Transverse colon (tissue), 4 donors: Measurements from ENCODE around the gene GLMN. TPM values are rescaled to one million over a fixed set of nuclear protein-coding genes. Genes with fewer than 3 reads are reported as not detected.

ENCODE experiments used
- DNase-seq: peaks from one replicate; pipeline ENCODE4 v3.0.0-alpha.2; 2019
- H3K27ac ChIP-seq, 4 donors: fragments of 200-600 bp; sonication (generic); 2 replicates each; pipeline ENCODE4 v1.5.1; 2016 to 2018; ENCODE audit warnings: inconsistent platforms in 4 of 4
- H3K27me3 ChIP-seq: fragments of 200-600 bp; sonication (generic); 2 replicates; pipeline ENCODE4 v1.5.1; 2017; ENCODE audit warnings: inconsistent platforms
- H3K36me3 ChIP-seq, 4 donors: fragments of 200-600 bp; sonication (generic); 2 replicates each; pipeline ENCODE4 v1.5.1; 2017 to 2019; ENCODE audit warnings: inconsistent platforms in 4 of 4
- H3K4me1 ChIP-seq, 4 donors: fragments of 200-600 bp; sonication (generic); 2 replicates each; pipeline ENCODE4 v1.5.1; 2017 to 2020; ENCODE audit warnings: inconsistent platforms in 4 of 4
- H3K4me3 ChIP-seq, 4 donors: fragments of 200-600 bp; sonication (generic); 1 replicate in 1 of 4; 2 replicates in 3 of 4; pipeline versions ENCODE4 v1.5.1 to v1.6.1; 2017 to 2019; ENCODE audit warnings: inconsistent platforms in 4 of 4
- H3K9me3 ChIP-seq, 2 donors: fragments of 200-600 bp; sonication (generic); 2 replicates each; pipeline ENCODE4 v1.5.1; 2017 to 2019; ENCODE audit warnings: inconsistent platforms in 2 of 2
- CTCF ChIP-seq, 5 experiments: fragments of 200-600 bp in 3 of 5; fragments of 450-650 bp in 2 of 5; sonication (generic) in 3 of 5; IDR thresholded peaks; 1 replicate in 2 of 5; 2 replicates in 3 of 5; pipeline ENCODE4 v1.5.1; 2016 to 2017; ENCODE audit warnings: antibody characterized with exemption in 5 of 5, inconsistent platforms in 3 of 5, mild to moderate bottlenecking in 2 of 5, moderate library complexity in 1 of 5
- EP300 ChIP-seq: sonication (generic); formaldehyde crosslinking; IDR thresholded peaks from one replicate; pipeline ENCODE4 v1.6.1; 2017; ENCODE audit warnings: antibody characterized with exemption, low read depth
- POLR2A ChIP-seq: fragments of 450-650 bp; IDR thresholded peaks from one replicate; pipeline ENCODE4 v1.6.1; 2016; ENCODE audit warnings: antibody characterized with exemption, mild to moderate bottlenecking, moderate library complexity
- POLR2AphosphoS5 ChIP-seq, 3 donors: sonication (generic); formaldehyde crosslinking; IDR thresholded peaks; one replicate each; pipeline ENCODE4 v1.6.1; 2016; ENCODE audit warnings: antibody characterized with exemption in 3 of 3
- WGBS, 2 donors: methylation state at CpG; one replicate each; pipeline ENCODE4 v1.1.5; 2018; ENCODE audit warnings: low coverage in 1 of 2; 5-methylcytosine and 5-hydroxymethylcytosine counted together
- in situ Hi-C, 4 donors: fragments of 200-750 bp; cut with MboI; loops; one replicate each; pipeline versions ENCODE4 v1.15.0 to v1.15.1; 2017; ENCODE audit warnings: low sequenced_read_pairs in 3 of 4, low pct_ligation_motif_present in 1 of 4, low pct_unique_long_range_greater_than_20kb in 1 of 4
- intact Hi-C: fragments of 100-400 bp; cut with DNase I; formaldehyde crosslinking; loops from one replicate; pipeline ENCODE4 v1.15.1; 2023; ENCODE audit warnings: low total_unique reads
- total RNA-seq, 4 donors: library from RNA; depleted of rRNA; stranded (reverse); fragments of >200 nt; gene quantifications; one replicate each; pipeline ENCODE4 v1.1.0, GENCODE V29; 2016

Gene GLMN
- total RNA-seq, 4 donors from 2014 or later, result 2.4 to 8.7 (median 4.1) TPM

DNA sequence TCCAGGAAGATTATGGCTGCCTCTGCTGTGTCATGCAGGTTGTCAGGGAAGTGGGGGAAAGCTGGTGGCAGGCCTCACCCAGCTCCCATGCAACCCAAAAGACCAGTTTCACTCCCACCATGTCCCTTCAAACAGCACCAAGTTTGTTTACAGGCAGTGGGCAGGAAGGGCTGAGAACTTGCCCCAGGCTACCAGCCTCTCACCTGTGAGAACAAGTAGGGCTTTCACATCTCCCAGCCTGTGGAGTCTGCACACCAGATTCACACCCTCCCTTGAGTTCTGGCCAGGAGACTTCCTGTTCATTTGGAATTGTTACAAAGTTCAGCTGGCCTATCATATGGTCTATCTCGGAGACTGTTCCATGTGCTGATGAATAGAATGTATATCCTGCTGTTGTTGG, 27.9 kb upstream of the GLMN start:
- intact Hi-C loops (no loop called here), in situ Hi-C loops (no loop called here)
- Histone ChIP-seq H3K4me1 (no peaks in the 10 kb centered on the region), H3K27me3 (no peaks in the 10 kb centered on the region), H3K4me3 (no peak overlapping the region), H3K36me3 (peaks cover 0 to 45% (median 8%) of the 10 kb centered on the region in 4 donors), H3K27ac (no peak overlapping the region), H3K9me3 (peaks cover 0 to 13% of the 10 kb centered on the region in 2 donors)
- 95 to 100% methylated on average over 1 of the region's 1 CpG for WGBS, 2 donors
- TF ChIP-seq EP300 (no peak), CTCF (IDR thresholded peaks at IDR 0.05) (no peak)
- DNase-seq, result no peak

GRCh38 chr1:92324784-92325183, 26.0 kb upstream of the GLMN start:
- TF ChIP-seq CTCF (IDR thresholded peaks at IDR 0.05), result no peak
- TF ChIP-seq EP300, result no peak
- H3K4me3 ChIP-seq, result no peak overlapping the region
- no peak overlapping the region for H3K27ac ChIP-seq
- H3K36me3 ChIP-seq, result peaks cover 0 to 45% (median 10%) of the 10 kb centered on the region in 4 donors
- in situ Hi-C loops (loop anchor here in 3 of 4 donors (25.0 kb wide), 2 partner anchors 288 to 488 kb away; no protein-coding TSS in a partner anchor), intact Hi-C loops (loop anchor here (5.0 kb wide), 1 partner anchor 1548 kb away; no protein-coding TSS in a partner anchor)
- DNase-seq, result no peak
- no peaks in the 10 kb centered on the region for H3K27me3 ChIP-seq
- no peaks in the 10 kb centered on the region for H3K4me1 ChIP-seq
- H3K9me3 ChIP-seq, result peaks cover 0 to 13% of the 10 kb centered on the region in 2 donors

DNA sequence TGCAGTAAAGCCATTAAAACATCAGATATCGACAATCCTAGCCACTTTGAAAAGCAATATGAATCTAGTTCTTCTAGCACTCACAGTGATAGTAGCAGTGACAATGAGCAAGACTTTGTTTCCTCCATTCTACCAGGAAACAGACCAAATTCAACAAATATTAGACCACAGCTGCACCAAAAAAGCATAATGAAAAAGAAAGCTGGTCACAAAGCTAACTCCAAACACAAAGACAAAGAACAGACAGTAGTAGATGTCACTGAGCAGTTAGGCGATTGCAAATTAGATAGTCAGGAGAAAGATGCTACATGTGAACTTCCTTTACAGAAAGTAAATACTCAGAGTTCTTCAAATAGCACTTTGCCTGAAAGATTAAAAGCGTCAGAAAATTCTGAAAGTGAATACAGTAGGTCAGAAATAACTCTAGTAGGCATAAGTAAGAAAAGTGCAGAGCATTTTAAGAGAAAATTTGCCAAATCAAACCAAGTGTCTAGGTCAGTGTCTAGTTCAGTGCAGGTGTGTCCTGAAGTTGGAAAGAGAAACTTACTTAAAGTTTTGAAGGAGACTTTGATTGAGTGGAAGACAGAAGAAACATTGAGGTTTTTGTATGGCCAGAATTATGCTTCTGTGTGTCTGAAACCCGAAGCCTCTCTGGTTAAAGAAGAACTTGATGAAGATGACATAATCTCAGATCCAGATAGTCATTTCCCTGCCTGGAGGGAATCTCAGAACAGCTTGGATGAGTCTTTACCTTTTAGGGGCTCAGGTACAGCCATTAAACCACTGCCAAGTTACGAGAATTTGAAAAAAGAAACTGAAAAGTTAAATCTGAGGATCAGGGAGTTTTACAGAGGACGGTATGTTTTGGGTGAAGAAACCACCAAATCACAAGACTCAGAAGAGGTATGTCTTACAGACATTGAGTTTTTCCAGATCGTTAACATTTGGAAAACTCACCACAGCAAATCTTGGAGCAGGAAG, 25.0 kb upstream of the GLMN start:
- H3K27ac ChIP-seq, result no peak overlapping the region
- 87 to 90% methylated on average over 7 of the region's 7 CpGs for WGBS, 2 donors
- in situ Hi-C loops (loop anchor here in 3 of 4 donors (25.0 kb wide), 2 partner anchors 289 to 489 kb away; no protein-coding TSS in a partner anchor), intact Hi-C loops (loop anchor here (5.0 kb wide), 1 partner anchor 1549 kb away; no protein-coding TSS in a partner anchor)
- H3K36me3 ChIP-seq, result peaks cover 0 to 44% (median 10%) of the 10 kb centered on the region in 4 donors
- no peaks in the 10 kb centered on the region for H3K4me1 ChIP-seq
- H3K9me3 ChIP-seq, result peaks cover 0 to 13% of the 10 kb centered on the region in 2 donors
- H3K4me3 ChIP-seq, result no peak overlapping the region
- DNase-seq, result no peak
- no peaks in the 10 kb centered on the region for H3K27me3 ChIP-seq
- TF ChIP-seq CTCF (IDR thresholded peaks at IDR 0.05) (no peak), POLR2A (no peak), POLR2AphosphoS5 (IDR thresholded peaks at IDR 0.05) (no peak), EP300 (no peak)

- Histone ChIP-seq H3K4me1 (no peaks in the 10 kb centered on the region), H3K36me3 (peaks cover 0 to 4% (median 0%) of the 10 kb centered on the region in 4 donors), H3K4me3 (no peak overlapping the region), H3K27me3 (no peaks in the 10 kb centered on the region), H3K27ac (peak overlapping the region in 1 of 4 donors; percentile 28), H3K9me3 (no peaks in the 10 kb centered on the region)
- TF ChIP-seq CTCF (IDR thresholded peaks at IDR 0.05) (no peak), POLR2AphosphoS5 (IDR thresholded peaks at IDR 0.05) (no peak), POLR2A (no peak), EP300 (no peak)
- no peak for DNase-seq
- in situ Hi-C loops, result loop anchor here (10.0 to 25.0 kb wide), 4 partner anchors 177 to 494 kb away; no protein-coding TSS in a partner anchor
- WGBS, 2 donors, result 79 to 93% methylated on average over 3 of the region's 3 CpGs
- intact Hi-C loops, result no loop called here
Measured at GRCh38 chr1:92317836-92318493, 19.2 kb upstream of the GLMN start.
